HG03521 (cell line): ENCODE data around the gene USP17L22.
"Not testable (repeated sequence)": the region's sequence is repeated elsewhere in the genome, so short reads cannot be mapped to it uniquely, and the experiment has no call there.

Source experiments
- ATAC-seq: cut with Tn5 transposase; IDR thresholded peaks from one replicate; pipeline ENCODE4 v1.9.1; 2021; ENCODE audit warnings: mild to moderate bottlenecking, moderate library complexity; ENCODE audit not compliant: unreplicated experiment

USP17L22 gene, protein sequence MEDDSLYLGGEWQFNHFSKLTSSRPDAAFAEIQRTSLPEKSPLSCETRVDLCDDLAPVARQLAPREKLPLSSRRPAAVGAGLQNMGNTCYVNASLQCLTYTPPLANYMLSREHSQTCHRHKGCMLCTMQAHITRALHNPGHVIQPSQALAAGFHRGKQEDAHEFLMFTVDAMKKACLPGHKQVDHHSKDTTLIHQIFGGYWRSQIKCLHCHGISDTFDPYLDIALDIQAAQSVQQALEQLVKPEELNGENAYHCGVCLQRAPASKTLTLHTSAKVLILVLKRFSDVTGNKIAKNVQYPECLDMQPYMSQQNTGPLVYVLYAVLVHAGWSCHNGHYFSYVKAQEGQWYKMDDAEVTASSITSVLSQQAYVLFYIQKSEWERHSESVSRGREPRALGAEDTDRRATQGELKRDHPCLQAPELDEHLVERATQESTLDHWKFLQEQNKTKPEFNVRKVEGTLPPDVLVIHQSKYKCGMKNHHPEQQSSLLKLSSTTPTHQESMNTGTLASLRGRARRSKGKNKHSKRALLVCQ

DNA sequence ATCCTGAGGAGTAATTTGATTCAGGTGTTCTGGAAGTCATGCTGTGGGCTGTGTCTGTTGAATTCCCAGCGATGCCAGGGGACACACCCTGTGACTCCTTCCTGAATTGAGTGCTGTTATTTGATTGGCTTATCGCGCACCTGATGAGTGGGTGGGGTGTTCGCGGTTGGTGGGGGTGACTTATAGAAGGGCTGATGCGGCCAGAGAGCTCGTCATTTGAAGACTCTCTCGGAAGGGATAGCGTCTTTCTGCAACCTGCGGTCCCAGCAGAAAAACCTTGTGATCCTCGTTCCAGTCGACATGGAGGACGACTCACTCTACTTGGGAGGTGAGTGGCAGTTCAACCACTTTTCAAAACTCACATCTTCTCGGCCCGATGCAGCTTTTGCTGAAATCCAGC is at the start of gene USP17L22:
TSS of gene USP17L22 (plus strand) at position 301 of the 400 bp plus-strand sequence. CDS start at position 301, 0 bp downstream.
- not testable (repeated sequence) for ATAC-seq

DNA sequence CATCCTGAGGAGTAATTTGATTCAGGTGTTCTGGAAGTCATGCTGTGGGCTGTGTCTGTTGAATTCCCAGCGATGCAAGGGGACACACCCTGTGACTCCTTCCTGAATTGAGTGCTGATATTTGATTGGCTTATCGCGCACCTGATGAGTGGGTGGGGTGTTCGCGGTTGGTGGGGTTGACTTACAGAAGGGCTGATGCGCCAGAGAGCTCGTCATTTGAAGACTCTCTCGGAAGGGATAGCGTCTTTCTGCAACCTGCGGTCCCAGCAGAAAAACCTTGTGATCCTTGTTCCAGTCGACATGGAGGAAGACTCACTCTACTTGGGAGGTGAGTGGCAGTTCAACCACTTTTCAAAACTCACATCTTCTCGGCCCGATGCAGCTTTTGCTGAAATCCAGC is 47.6 kb upstream of the USP17L22 start, which contains the start of gene USP17L12:
TSS of gene USP17L12 (plus strand) at position 301 of the 400 bp plus-strand sequence. CDS start at position 301, 0 bp downstream.
- ATAC-seq, result not testable (repeated sequence)

DNA sequence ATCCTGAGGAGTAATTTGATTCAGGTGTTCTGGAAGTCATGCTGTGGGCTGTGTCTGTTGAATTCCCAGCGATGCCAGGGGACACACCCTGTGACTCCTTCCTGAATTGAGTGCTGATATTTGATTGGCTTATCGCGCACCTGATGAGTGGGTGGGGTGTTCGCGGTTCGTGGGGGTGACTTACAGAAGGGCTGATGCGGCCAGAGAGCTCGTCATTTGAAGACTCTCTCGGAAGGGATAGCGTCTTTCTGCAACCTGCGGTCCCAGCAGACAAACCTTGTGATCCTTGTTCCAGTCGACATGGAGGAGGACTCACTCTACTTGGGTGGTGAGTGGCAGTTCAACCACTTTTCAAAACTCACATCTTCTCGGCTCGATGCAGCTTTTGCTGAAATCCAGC is 42.8 kb upstream of the USP17L22 start, which contains the start of gene USP17L13:
TSS of gene USP17L13 (plus strand) at position 301 of the 400 bp plus-strand sequence. CDS start at position 301, 0 bp downstream.
- not testable (repeated sequence) for ATAC-seq

DNA sequence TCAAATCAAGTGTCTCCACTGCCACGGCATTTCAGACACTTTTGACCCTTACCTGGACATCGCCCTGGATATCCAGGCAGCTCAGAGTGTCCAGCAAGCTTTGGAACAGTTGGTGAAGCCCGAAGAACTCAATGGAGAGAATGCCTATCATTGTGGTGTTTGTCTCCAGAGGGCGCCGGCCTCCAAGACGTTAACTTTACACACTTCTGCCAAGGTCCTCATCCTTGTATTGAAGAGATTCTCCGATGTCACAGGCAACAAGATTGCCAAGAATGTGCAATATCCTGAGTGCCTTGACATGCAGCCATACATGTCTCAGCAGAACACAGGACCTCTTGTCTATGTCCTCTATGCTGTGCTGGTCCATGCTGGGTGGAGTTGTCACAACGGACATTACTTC is 37.2 kb upstream of the USP17L22 start:
- ATAC-seq, result not testable (repeated sequence)

DNA sequence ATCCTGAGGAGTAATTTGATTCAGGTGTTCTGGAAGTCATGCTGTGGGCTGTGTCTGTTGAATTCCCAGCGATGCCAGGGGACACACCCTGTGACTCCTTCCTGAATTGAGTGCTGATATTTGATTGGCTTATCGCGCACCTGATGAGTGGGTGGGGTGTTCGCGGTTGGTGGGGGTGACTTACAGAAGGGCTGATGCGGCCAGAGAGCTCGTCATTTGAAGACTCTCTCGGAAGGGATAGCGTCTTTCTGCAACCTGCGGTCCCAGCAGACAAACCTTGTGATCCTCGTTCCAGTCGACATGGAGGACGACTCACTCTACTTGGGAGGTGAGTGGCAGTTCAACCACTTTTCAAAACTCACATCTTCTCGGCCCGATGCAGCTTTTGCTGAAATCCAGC is 33.3 kb upstream of the USP17L22 start, which contains the start of gene USP17L15:
TSS of gene USP17L15 (plus strand) at position 301 of the 400 bp plus-strand sequence. CDS start at position 301, 0 bp downstream.
- ATAC-seq, result not testable (repeated sequence)

DNA sequence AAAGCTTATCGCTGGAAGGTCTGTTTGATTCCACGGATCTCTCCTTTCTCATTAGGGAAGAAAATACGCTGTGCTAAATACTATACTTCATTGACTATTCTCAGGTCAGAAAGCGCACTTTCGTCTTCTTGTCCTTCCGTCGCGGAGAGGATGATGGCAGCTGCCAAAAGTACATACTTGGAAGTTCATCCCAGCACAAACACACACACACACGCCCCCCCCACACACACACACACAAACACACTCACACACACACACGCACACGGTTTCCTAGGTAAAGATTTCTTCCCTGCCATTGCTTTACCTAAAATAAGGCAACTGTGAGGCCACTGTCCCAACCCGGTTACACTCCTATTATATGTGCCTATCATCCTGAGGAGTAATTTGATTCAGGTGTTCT is 29.0 kb upstream of the USP17L22 start:
- not testable (repeated sequence) for ATAC-seq

DNA sequence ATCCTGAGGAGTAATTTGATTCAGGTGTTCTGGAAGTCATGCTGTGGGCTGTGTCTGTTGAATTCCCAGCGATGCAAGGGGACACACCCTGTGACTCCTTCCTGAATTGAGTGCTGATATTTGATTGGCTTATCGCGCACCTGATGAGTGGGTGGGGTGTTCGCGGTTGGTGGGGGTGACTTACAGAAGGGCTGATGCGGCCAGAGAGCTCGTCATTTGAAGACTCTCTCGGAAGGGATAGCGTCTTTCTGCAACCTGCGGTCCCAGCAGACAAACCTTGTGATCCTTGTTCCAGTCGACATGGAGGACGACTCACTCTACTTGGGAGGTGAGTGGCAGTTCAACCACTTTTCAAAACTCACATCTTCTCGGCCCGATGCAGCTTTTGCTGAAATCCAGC is 23.8 kb upstream of the USP17L22 start, which contains the start of gene USP17L17:
TSS of gene USP17L17 (plus strand) at position 301 of the 400 bp plus-strand sequence. CDS start at position 301, 0 bp downstream.
- not testable (repeated sequence) for ATAC-seq

DNA sequence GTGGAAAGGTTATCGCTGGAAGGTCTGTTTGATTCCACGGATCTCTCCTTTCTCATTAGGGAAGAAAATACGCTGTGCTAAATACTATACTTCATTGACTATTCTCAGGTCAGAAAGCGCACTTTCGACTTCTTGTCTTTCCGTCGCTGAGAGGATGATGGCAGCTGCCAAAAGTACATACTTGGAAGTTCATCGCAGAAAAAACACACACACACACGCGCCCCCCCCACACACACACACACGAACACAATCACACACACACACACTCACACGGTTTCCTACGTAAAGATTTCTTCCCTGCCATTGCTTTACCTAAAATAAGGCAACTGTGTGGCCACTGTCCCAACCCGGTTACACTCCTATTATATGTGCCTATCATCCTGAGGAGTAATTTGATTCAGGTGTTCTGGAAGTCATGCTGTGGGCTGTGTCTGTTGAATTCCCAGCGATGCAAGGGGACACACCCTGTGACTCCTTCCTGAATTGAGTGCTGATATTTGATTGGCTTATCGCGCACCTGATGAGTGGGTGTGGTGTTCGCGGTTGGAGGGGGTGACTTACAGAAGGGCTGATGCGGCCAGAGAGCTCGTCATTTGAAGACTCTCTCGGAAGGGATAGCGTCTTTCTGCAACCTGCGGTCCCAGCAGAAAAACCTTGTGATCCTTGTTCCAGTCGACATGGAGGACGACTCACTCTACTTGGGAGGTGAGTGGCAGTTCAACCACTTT is 19.3 kb upstream of the USP17L22 start, which contains the start of gene USP17L18:
TSS of gene USP17L18 (plus strand) at position 678 of the 728 bp plus-strand sequence. CDS start at position 678, 0 bp downstream.
- not testable (repeated sequence) for ATAC-seq

DNA sequence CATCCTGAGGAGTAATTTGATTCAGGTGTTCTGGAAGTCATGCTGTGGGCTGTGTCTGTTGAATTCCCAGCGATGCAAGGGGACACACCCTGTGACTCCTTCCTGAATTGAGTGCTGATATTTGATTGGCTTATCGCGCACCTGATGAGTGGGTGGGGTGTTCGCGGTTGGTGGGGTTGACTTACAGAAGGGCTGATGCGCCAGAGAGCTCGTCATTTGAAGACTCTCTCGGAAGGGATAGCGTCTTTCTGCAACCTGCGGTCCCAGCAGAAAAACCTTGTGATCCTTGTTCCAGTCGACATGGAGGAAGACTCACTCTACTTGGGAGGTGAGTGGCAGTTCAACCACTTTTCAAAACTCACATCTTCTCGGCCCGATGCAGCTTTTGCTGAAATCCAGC is 14.3 kb upstream of the USP17L22 start, which contains the start of gene USP17L19:
TSS of gene USP17L19 (plus strand) at position 301 of the 400 bp plus-strand sequence. CDS start at position 301, 0 bp downstream.
- not testable (repeated sequence) for ATAC-seq

DNA sequence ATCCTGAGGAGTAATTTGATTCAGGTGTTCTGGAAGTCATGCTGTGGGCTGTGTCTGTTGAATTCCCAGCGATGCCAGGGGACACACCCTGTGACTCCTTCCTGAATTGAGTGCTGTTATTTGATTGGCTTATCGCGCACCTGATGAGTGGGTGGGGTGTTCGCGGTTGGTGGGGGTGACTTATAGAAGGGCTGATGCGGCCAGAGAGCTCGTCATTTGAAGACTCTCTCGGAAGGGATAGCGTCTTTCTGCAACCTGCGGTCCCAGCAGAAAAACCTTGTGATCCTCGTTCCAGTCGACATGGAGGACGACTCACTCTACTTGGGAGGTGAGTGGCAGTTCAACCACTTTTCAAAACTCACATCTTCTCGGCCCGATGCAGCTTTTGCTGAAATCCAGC is 9.6 kb upstream of the USP17L22 start, which contains the start of gene USP17L20:
TSS of gene USP17L20 (plus strand) at position 301 of the 400 bp plus-strand sequence. CDS start at position 301, 0 bp downstream.
- ATAC-seq, result not testable (repeated sequence)

DNA sequence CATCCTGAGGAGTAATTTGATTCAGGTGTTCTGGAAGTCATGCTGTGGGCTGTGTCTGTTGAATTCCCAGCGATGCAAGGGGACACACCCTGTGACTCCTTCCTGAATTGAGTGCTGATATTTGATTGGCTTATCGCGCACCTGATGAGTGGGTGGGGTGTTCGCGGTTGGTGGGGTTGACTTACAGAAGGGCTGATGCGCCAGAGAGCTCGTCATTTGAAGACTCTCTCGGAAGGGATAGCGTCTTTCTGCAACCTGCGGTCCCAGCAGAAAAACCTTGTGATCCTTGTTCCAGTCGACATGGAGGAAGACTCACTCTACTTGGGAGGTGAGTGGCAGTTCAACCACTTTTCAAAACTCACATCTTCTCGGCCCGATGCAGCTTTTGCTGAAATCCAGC is 4.8 kb upstream of the USP17L22 start, which contains the start of gene USP17L21:
TSS of gene USP17L21 (plus strand) at position 301 of the 400 bp plus-strand sequence. CDS start at position 301, 0 bp downstream.
- ATAC-seq, result not testable (repeated sequence)

DNA sequence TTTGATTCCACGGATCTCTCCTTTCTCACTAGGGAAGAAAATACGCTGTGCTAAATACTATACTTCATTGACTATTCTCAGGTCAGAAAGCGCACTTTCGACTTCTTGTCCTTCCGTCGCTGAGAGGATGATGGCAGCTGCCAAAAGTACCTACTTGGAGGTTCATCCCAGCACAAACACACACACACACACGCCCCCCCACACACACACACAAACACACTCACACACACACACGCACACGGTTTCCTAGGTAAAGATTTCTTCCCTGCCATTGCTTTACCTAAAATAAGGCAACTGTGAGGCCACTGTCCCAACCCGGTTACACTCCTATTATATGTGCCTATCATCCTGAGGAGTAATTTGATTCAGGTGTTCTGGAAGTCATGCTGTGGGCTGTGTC is 4.3 kb downstream of the USP17L22 start:
- ATAC-seq, result not testable (repeated sequence)
